Bronchial epithelial cell (primary cell): ENCODE results near the gene NIM1K. TPM values are rescaled to one million over a fixed set of nuclear protein-coding genes. Genes with fewer than 3 reads are reported as not detected.
"Not testable (repeated sequence)": the region's sequence is repeated elsewhere in the genome, so short reads cannot be mapped to it uniquely, and the experiment has no call there.

Source experiments
- DNase-seq: peaks from one replicate; pipeline ENCODE4 v3.0.0-alpha.2; 2010; ENCODE audit warnings: low read depth
- FAIRE-seq: peaks from 2 replicates; lab custom pipeline; 2011; peaks lifted over from hg19 to GRCh38; lab: Jason Lieb, UNC
- H3K27me3 ChIP-seq: 2 replicates; pipeline ENCODE4 v1.5.1; 2011; ENCODE audit warnings: low read length; ENCODE audit not compliant: control insufficient read depth, insufficient read depth
- H3K36me3 ChIP-seq: 2 replicates; pipeline ENCODE4 v1.5.1; 2011; ENCODE audit warnings: low read length; ENCODE audit not compliant: control insufficient read depth, insufficient read depth
- H3K4me3 ChIP-seq: 2 replicates; pipeline ENCODE4 v1.5.1; 2011; ENCODE audit warnings: mild to moderate bottlenecking, low read depth, low read length, control low read depth
- CTCF ChIP-seq: IDR thresholded peaks from 2 replicates; pipeline ENCODE4 v1.5.1; 2011; ENCODE audit warnings: mild to moderate bottlenecking, moderate library complexity, low read length, control low read depth, inconsistent platforms; ENCODE audit not compliant: insufficient read depth, severe bottlenecking
- total RNA-seq: library from RNA; depleted of rRNA; stranded (reverse); fragments of >200 nt; gene quantifications from 2 replicates; pipeline ENCODE4 v1.2.1, GENCODE V29; 2014

Gene NIM1K
- total RNA-seq, 1 donor from 2014 or later = not detected

GRCh38 chr5:43157068-43157467 is 35.0 kb upstream of the NIM1K start:
- no peak for DNase-seq
- Histone ChIP-seq H3K36me3 (peaks cover 6% of the 10 kb centered on the region), H3K4me3 (no peak overlapping the region), H3K27me3 (no peaks in the 10 kb centered on the region)
- FAIRE-seq = no peak
- no peak for TF ChIP-seq CTCF

- no peak for DNase-seq
- FAIRE-seq = no peak
- no peak for TF ChIP-seq CTCF
- Histone ChIP-seq H3K36me3 (peaks cover 4% of the 10 kb centered on the region), H3K27me3 (no peaks in the 10 kb centered on the region), H3K4me3 (no peak overlapping the region)
Observed at GRCh38 chr5:43161244-43161643, 30.8 kb upstream of the NIM1K start.

GRCh38 chr5:43164801-43165200 is 27.2 kb upstream of the NIM1K start:
- FAIRE-seq, H3K36me3 ChIP-seq, DNase-seq, H3K27me3 ChIP-seq, H3K4me3 ChIP-seq: not testable (repeated sequence)

GRCh38 chr5:43165323-43165722 is 26.7 kb upstream of the NIM1K start:
- FAIRE-seq = no peak
- DNase-seq = no peak
- no peaks in the 10 kb centered on the region for H3K27me3 ChIP-seq
- no peak overlapping the region for H3K4me3 ChIP-seq
- H3K36me3 ChIP-seq = peaks cover 3% of the 10 kb centered on the region
- TF ChIP-seq CTCF = no peak

GRCh38 chr5:43168175-43168574 is 23.9 kb upstream of the NIM1K start:
- DNase-seq (peak; percentile 7), FAIRE-seq (no peak)
- Histone ChIP-seq H3K4me3 (no peak overlapping the region), H3K27me3 (no peaks in the 10 kb centered on the region), H3K36me3 (peaks cover 2% of the 10 kb centered on the region)
- TF ChIP-seq CTCF = no peak

- Histone ChIP-seq H3K36me3 (peaks cover 5% of the 10 kb centered on the region), H3K27me3 (no peaks in the 10 kb centered on the region), H3K4me3 (no peak overlapping the region)
- FAIRE-seq = no peak
- DNase-seq = no peak
- no peak for TF ChIP-seq CTCF
Observed at GRCh38 chr5:43171451-43171850, 20.6 kb upstream of the NIM1K start.
